ENCODE data around the gene AMDHD2. TPM values are rescaled to one million over a fixed set of nuclear protein-coding genes. Genes with fewer than 3 reads are reported as not detected.

AMDHD2 gene
- total and polyA plus RNA-seq, 2 experiments from 2014 or later, result 20.2 to 68.1 TPM

DNA sequence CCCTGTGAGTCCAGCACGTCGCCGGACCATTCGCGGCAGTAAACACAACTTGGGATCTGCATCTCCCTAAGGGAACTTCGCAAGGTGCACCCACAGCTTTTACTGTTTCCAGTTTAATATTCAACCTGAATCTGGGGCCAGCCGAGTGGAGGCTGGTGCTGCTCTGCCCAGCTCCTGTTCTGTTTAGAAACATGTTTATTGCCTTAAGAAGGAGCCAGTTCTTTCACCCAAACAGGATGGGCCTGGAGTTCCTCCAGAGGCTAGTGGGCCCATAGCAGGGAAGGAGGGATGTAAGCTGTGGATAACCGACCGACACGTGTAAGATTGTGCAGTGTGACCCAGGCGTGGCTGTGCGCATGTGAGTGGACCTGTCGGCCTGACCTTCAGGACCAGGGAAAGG lies 27.9 kb upstream of the AMDHD2 start:
- Mint-ChIP-seq H3K4me1 (peaks cover 3% of the 10 kb centered on the region; the same call in 2 of the 3 replicates), H3K27me3 (ENCODE audit: insufficient read depth, low read depth, poor library complexity) (peaks cover 8% of the 10 kb centered on the region)
- no peak for ATAC-seq

DNA sequence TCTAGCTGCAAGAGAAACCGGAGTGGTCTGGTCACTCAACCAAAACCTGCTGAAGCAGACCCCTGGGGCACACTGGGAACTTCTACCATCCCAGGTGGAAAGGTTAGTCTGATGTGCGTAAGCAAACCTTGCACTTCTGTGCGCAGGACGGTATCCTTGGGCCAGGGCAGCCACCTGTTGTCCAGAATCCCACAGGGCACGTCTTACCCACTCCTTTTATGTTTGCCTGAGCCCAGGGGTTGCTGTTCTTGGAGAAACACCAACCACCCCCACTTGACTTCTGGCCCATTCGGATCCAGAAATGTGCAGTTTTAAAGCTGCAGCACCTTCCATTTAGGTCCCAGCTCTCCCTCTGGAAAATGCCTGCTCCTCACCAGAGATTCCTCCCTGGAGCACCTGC lies 26.6 kb upstream of the AMDHD2 start:
- DNase-seq (ENCODE audit: low spot score), result no peak
- Mint-ChIP-seq H3K36me3 (ENCODE audit: low read depth) (peaks cover 8% of the 10 kb centered on the region; the same call in 2 of the 3 replicates), H3K27ac (no peak overlapping the region), H3K27me3 (ENCODE audit: insufficient read depth, low read depth, poor library complexity) (peaks cover 6% of the 10 kb centered on the region), H3K4me3 (no peak overlapping the region), H3K4me1 (no peaks in the 10 kb centered on the region), H3K9me3 (no peaks in the 10 kb centered on the region)
- H3K27me3 ChIP-seq (ENCODE audit: insufficient read depth), result no peaks in the 10 kb centered on the region
- H4K20me1 ChIP-seq (replicated peaks; ENCODE audit: insufficient read depth), result no peaks in the 10 kb centered on the region; the same call in 1 of the 2 replicates
- H3K36me3 ChIP-seq (ENCODE audit: insufficient read depth), result no peaks in the 10 kb centered on the region
- no peak overlapping the region for H3K4me2 ChIP-seq
- no peaks in the 10 kb centered on the region for H3F3A ChIP-seq (replicated peaks; ENCODE audit: low read depth)
- no peak overlapping the region for H3K4me3 ChIP-seq
- H3K27ac ChIP-seq (ENCODE audit: low read depth), result no peak overlapping the region
- H3K79me2 ChIP-seq (replicated peaks; ENCODE audit: insufficient read depth), result 0 out of 2 replicates have a peak, but pooled peaks cover 3% of the 10 kb centered on the region
- no peak overlapping the region for H2AFZ ChIP-seq
- H3K9me2 ChIP-seq (ENCODE audit: insufficient read depth), result no peaks in the 10 kb centered on the region
- no peaks in the 10 kb centered on the region for H3K4me1 ChIP-seq (ENCODE audit: insufficient read depth)
- no peak for ATAC-seq
- TF ChIP-seq EZH2phosphoT487 (IDR thresholded peaks at IDR 0.05; ENCODE audit: unreplicated experiment) (no peak), EZH2 (IDR thresholded peaks at IDR 0.05; ENCODE audit: low read depth, unreplicated experiment) (no peak), NANOG (IDR thresholded peaks at IDR 0.05; ENCODE audit: borderline replicate concordance) (no peak)
- TF ChIP-seq, protein P1, sequence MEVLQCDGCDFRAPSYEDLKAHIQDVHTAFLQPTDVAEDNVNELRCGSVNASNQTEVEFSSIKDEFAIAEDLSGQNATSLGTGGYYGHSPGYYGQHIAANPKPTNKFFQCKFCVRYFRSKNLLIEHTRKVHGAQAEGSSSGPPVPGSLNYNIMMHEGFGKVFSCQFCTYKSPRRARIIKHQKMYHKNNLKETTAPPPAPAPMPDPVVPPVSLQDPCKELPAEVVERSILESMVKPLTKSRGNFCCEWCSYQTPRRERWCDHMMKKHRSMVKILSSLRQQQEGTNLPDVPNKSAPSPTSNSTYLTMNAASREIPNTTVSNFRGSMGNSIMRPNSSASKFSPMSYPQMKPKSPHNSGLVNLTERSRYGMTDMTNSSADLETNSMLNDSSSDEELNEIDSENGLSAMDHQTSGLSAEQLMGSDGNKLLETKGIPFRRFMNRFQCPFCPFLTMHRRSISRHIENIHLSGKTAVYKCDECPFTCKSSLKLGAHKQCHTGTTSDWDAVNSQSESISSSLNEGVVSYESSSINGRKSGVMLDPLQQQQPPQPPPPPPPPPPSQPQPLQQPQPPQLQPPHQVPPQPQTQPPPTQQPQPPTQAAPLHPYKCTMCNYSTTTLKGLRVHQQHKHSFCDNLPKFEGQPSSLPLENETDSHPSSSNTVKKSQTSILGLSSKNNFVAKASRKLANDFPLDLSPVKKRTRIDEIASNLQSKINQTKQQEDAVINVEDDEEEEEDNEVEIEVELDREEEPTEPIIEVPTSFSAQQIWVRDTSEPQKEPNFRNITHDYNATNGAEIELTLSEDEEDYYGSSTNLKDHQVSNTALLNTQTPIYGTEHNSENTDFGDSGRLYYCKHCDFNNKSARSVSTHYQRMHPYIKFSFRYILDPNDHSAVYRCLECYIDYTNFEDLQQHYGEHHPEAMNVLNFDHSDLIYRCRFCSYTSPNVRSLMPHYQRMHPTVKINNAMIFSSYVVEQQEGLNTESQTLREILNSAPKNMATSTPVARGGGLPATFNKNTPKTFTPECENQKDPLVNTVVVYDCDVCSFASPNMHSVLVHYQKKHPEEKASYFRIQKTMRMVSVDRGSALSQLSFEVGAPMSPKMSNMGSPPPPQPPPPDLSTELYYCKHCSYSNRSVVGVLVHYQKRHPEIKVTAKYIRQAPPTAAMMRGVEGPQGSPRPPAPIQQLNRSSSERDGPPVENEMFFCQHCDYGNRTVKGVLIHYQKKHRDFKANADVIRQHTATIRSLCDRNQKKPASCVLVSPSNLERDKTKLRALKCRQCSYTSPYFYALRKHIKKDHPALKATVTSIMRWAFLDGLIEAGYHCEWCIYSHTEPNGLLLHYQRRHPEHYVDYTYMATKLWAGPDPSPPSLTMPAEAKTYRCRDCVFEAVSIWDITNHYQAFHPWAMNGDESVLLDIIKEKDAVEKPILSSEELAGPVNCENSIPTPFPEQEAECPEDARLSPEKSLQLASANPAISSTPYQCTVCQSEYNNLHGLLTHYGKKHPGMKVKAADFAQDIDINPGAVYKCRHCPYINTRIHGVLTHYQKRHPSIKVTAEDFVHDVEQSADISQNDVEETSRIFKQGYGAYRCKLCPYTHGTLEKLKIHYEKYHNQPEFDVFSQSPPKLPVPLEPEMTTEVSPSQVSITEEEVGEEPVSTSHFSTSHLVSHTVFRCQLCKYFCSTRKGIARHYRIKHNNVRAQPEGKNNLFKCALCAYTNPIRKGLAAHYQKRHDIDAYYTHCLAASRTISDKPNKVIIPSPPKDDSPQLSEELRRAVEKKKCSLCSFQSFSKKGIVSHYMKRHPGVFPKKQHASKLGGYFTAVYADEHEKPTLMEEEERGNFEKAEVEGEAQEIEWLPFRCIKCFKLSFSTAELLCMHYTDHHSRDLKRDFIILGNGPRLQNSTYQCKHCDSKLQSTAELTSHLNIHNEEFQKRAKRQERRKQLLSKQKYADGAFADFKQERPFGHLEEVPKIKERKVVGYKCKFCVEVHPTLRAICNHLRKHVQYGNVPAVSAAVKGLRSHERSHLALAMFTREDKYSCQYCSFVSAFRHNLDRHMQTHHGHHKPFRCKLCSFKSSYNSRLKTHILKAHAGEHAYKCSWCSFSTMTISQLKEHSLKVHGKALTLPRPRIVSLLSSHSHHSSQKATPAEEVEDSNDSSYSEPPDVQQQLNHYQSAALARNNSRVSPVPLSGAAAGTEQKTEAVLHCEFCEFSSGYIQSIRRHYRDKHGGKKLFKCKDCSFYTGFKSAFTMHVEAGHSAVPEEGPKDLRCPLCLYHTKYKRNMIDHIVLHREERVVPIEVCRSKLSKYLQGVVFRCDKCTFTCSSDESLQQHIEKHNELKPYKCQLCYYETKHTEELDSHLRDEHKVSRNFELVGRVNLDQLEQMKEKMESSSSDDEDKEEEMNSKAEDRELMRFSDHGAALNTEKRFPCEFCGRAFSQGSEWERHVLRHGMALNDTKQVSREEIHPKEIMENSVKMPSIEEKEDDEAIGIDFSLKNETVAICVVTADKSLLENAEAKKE (CRISPR knock-in tag; IDR thresholded peaks at IDR 0.05), result no peak

More for the DNA sequence above, 27.9 kb upstream of the AMDHD2 start:
- H3K36me3 ChIP-seq (ENCODE audit: insufficient read depth), result no peaks in the 10 kb centered on the region
- H3K27me3 ChIP-seq (ENCODE audit: insufficient read depth), result no peaks in the 10 kb centered on the region
- H3K79me2 ChIP-seq (replicated peaks; ENCODE audit: insufficient read depth), result 0 out of 2 replicates have a peak, but pooled peaks cover 3% of the 10 kb centered on the region
- no peaks in the 10 kb centered on the region; the same call in 1 of the 2 replicates for H4K20me1 ChIP-seq (replicated peaks; ENCODE audit: insufficient read depth)
- DNase-seq (ENCODE audit: low spot score), result no peak
- no peak overlapping the region for H3K27ac ChIP-seq (ENCODE audit: low read depth)
- H3K9me2 ChIP-seq (ENCODE audit: insufficient read depth), result no peaks in the 10 kb centered on the region
- H3F3A ChIP-seq (replicated peaks; ENCODE audit: low read depth), result no peaks in the 10 kb centered on the region
- no peak overlapping the region for H2AFZ ChIP-seq
- Mint-ChIP-seq H3K27ac (no peak overlapping the region), H3K4me3 (no peak overlapping the region), H3K36me3 (ENCODE audit: low read depth) (peaks cover 2% of the 10 kb centered on the region; the same call in 2 of the 3 replicates), H3K9me3 (no peaks in the 10 kb centered on the region)
- no peak overlapping the region for H3K4me3 ChIP-seq
- no peak overlapping the region for H3K4me2 ChIP-seq
- TF ChIP-seq NANOG (IDR thresholded peaks at IDR 0.05; ENCODE audit: borderline replicate concordance), result no peak
- TF ChIP-seq EZH2phosphoT487 (IDR thresholded peaks at IDR 0.05; ENCODE audit: unreplicated experiment), result no peak
- TF ChIP-seq ZNF331 (CRISPR knock-in tag; IDR thresholded peaks at IDR 0.05; ENCODE audit: low read depth), result no peak
- no peak for TF ChIP-seq POLR2AphosphoS5 (IDR thresholded peaks at IDR 0.05; ENCODE audit: low read depth)
- TF ChIP-seq, protein P2, sequence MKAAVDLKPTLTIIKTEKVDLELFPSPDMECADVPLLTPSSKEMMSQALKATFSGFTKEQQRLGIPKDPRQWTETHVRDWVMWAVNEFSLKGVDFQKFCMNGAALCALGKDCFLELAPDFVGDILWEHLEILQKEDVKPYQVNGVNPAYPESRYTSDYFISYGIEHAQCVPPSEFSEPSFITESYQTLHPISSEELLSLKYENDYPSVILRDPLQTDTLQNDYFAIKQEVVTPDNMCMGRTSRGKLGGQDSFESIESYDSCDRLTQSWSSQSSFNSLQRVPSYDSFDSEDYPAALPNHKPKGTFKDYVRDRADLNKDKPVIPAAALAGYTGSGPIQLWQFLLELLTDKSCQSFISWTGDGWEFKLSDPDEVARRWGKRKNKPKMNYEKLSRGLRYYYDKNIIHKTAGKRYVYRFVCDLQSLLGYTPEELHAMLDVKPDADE (IDR thresholded peaks at IDR 0.05), result no peak
- no peak for TF ChIP-seq STAT1 (IDR thresholded peaks at IDR 0.05; ENCODE audit: unreplicated experiment)
- TF ChIP-seq, protein P3, sequence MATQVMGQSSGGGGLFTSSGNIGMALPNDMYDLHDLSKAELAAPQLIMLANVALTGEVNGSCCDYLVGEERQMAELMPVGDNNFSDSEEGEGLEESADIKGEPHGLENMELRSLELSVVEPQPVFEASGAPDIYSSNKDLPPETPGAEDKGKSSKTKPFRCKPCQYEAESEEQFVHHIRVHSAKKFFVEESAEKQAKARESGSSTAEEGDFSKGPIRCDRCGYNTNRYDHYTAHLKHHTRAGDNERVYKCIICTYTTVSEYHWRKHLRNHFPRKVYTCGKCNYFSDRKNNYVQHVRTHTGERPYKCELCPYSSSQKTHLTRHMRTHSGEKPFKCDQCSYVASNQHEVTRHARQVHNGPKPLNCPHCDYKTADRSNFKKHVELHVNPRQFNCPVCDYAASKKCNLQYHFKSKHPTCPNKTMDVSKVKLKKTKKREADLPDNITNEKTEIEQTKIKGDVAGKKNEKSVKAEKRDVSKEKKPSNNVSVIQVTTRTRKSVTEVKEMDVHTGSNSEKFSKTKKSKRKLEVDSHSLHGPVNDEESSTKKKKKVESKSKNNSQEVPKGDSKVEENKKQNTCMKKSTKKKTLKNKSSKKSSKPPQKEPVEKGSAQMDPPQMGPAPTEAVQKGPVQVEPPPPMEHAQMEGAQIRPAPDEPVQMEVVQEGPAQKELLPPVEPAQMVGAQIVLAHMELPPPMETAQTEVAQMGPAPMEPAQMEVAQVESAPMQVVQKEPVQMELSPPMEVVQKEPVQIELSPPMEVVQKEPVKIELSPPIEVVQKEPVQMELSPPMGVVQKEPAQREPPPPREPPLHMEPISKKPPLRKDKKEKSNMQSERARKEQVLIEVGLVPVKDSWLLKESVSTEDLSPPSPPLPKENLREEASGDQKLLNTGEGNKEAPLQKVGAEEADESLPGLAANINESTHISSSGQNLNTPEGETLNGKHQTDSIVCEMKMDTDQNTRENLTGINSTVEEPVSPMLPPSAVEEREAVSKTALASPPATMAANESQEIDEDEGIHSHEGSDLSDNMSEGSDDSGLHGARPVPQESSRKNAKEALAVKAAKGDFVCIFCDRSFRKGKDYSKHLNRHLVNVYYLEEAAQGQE (IDR thresholded peaks at IDR 0.05; ENCODE audit: unreplicated experiment), result no peak
- no peak for TF ChIP-seq CREB1 (CRISPR knock-in tag; IDR thresholded peaks at IDR 0.05; ENCODE audit: low read depth)
- no peaks in the 10 kb centered on the region for H3K4me1 ChIP-seq (ENCODE audit: insufficient read depth)

Measured in GM23338 (cell line).